Nephron (organoid): ENCODE data around the gene PLPPR1.

Experiments
- H3K27ac Mint-ChIP-seq, 3 experiments: 2 replicates each; pipeline ENCODE4 v1.8.0; 2020; ENCODE audit warnings: mixed read lengths in 3 of 3, mild to moderate bottlenecking in 2 of 3, moderate library complexity in 1 of 3
- H3K27me3 Mint-ChIP-seq: 2 replicates; pipeline ENCODE4 v1.8.0; 2021; ENCODE audit warnings: low read depth, mild to moderate bottlenecking, moderate library complexity, mixed read lengths
- H3K36me3 Mint-ChIP-seq: 2 replicates; pipeline ENCODE4 v1.8.0; 2020; ENCODE audit warnings: low read depth, mixed read lengths
- H3K4me1 Mint-ChIP-seq: 2 replicates; pipeline ENCODE4 v1.8.0; 2020; ENCODE audit warnings: mixed read lengths
- H3K4me3 Mint-ChIP-seq, 3 experiments: 2 replicates each; pipeline ENCODE4 v1.8.0; 2020; ENCODE audit warnings: mild to moderate bottlenecking in 3 of 3, mixed read lengths in 3 of 3, moderate library complexity in 2 of 3
- H3K9me3 Mint-ChIP-seq: 2 replicates; pipeline ENCODE4 v1.8.0; 2020; ENCODE audit warnings: mixed read lengths
- CTCF ChIP-seq, 3 experiments: fragments of 200-600 bp; sonication (generic); IDR thresholded peaks; one replicate each; pipeline ENCODE4 v1.5.0; 2021; ENCODE audit warnings: antibody characterized with exemption in 3 of 3; ENCODE audit not compliant: unreplicated experiment in 3 of 3

PLPPR1 gene

GRCh38 chr9:101309139-101309538, 280.6 kb downstream of the PLPPR1 start:
- peak overlapping the region in 1 of 3 experiments; percentile 29 for H3K27ac Mint-ChIP-seq
- TF ChIP-seq CTCF (IDR thresholded peaks at IDR 0.05; ENCODE audit: unreplicated experiment in 3 of 3) = no peak
- H3K36me3 Mint-ChIP-seq = no peaks in the 10 kb centered on the region
- peaks cover 3% of the 10 kb centered on the region for H3K27me3 Mint-ChIP-seq
- no peaks in the 10 kb centered on the region for H3K9me3 Mint-ChIP-seq
- peaks cover 61% of the 10 kb centered on the region for H3K4me1 Mint-ChIP-seq
- H3K4me3 Mint-ChIP-seq = no peak overlapping the region

- H3K4me1 Mint-ChIP-seq = peaks cover 72% of the 10 kb centered on the region
- H3K4me3 Mint-ChIP-seq = no peak overlapping the region
- TF ChIP-seq CTCF (IDR thresholded peaks at IDR 0.05; ENCODE audit: unreplicated experiment in 3 of 3) = no peak
- H3K27me3 Mint-ChIP-seq = no peaks in the 10 kb centered on the region
- no peaks in the 10 kb centered on the region for H3K9me3 Mint-ChIP-seq
- H3K27ac Mint-ChIP-seq = no peak overlapping the region
- H3K36me3 Mint-ChIP-seq = no peaks in the 10 kb centered on the region
Measured at GRCh38 chr9:101311191-101311590, 282.7 kb downstream of the PLPPR1 start.

GRCh38 chr9:101311758-101312420, 283.4 kb downstream of the PLPPR1 start:
- peak overlapping the region; percentile 36 to 73 (median 54) for H3K27ac Mint-ChIP-seq
- peaks cover 70% of the 10 kb centered on the region for H3K4me1 Mint-ChIP-seq
- no peak overlapping the region for H3K4me3 Mint-ChIP-seq
- TF ChIP-seq CTCF (IDR thresholded peaks at IDR 0.05; ENCODE audit: unreplicated experiment in 3 of 3) = peak; percentile 70 to 83 (median 80)
- no peaks in the 10 kb centered on the region for H3K9me3 Mint-ChIP-seq
- H3K36me3 Mint-ChIP-seq = no peaks in the 10 kb centered on the region
- H3K27me3 Mint-ChIP-seq = no peaks in the 10 kb centered on the region

GRCh38 chr9:101312661-101313060, 284.1 kb downstream of the PLPPR1 start:
- peaks cover 62% of the 10 kb centered on the region for H3K4me1 Mint-ChIP-seq
- H3K36me3 Mint-ChIP-seq = no peaks in the 10 kb centered on the region
- peak overlapping the region in 2 of 3 experiments; percentile 33 to 54 for H3K27ac Mint-ChIP-seq
- no peaks in the 10 kb centered on the region for H3K27me3 Mint-ChIP-seq
- no peaks in the 10 kb centered on the region for H3K9me3 Mint-ChIP-seq
- TF ChIP-seq CTCF (IDR thresholded peaks at IDR 0.05; ENCODE audit: unreplicated experiment in 3 of 3) = no peak
- H3K4me3 Mint-ChIP-seq = no peak overlapping the region

- H3K9me3 Mint-ChIP-seq = no peaks in the 10 kb centered on the region
- H3K36me3 Mint-ChIP-seq = no peaks in the 10 kb centered on the region
- H3K4me1 Mint-ChIP-seq = peaks cover 45% of the 10 kb centered on the region
- no peak overlapping the region for H3K4me3 Mint-ChIP-seq
- no peak for TF ChIP-seq CTCF (IDR thresholded peaks at IDR 0.05; ENCODE audit: unreplicated experiment in 3 of 3)
- peak overlapping the region in 1 of 3 experiments; percentile 51 for H3K27ac Mint-ChIP-seq
- no peaks in the 10 kb centered on the region for H3K27me3 Mint-ChIP-seq
Measured at GRCh38 chr9:101315112-101315450, 286.6 kb downstream of the PLPPR1 start.

GRCh38 chr9:101317735-101318134, 289.2 kb downstream of the PLPPR1 start:
- no peaks in the 10 kb centered on the region for H3K27me3 Mint-ChIP-seq
- no peak overlapping the region for H3K27ac Mint-ChIP-seq
- H3K4me3 Mint-ChIP-seq = no peak overlapping the region
- no peak for TF ChIP-seq CTCF (IDR thresholded peaks at IDR 0.05; ENCODE audit: unreplicated experiment in 3 of 3)
- H3K9me3 Mint-ChIP-seq = no peaks in the 10 kb centered on the region
- no peaks in the 10 kb centered on the region for H3K36me3 Mint-ChIP-seq
- H3K4me1 Mint-ChIP-seq = peaks cover 28% of the 10 kb centered on the region
